Prostate gland (tissue), 2 donors: ENCODE data around the gene RPP14.

ENCODE experiments used
- CTCF ChIP-seq, 4 experiments: fragments of 200-600 bp in 2 of 4; fragments of 450-650 bp in 2 of 4; sonication (generic) in 2 of 4; IDR thresholded peaks; 1 replicate in 3 of 4; 2 replicates in 1 of 4; pipeline ENCODE4 v1.5.1; 2016 to 2019; ENCODE audit warnings: antibody characterized with exemption in 4 of 4, mild to moderate bottlenecking in 2 of 4, moderate library complexity in 2 of 4
- POLR2A ChIP-seq: fragments of 450-650 bp; IDR thresholded peaks from one replicate; pipeline ENCODE4 v1.6.1; 2016; ENCODE audit warnings: antibody characterized with exemption, mild to moderate bottlenecking
- POLR2AphosphoS5 ChIP-seq: sonication (generic); formaldehyde crosslinking; IDR thresholded peaks from one replicate; pipeline ENCODE4 v1.6.1; 2017; ENCODE audit warnings: antibody characterized with exemption

- no peak for TF ChIP-seq CTCF (IDR thresholded peaks at IDR 0.05)
- no peak for TF ChIP-seq POLR2A
- no peak for TF ChIP-seq POLR2AphosphoS5
These were observed 51.4 kb downstream of the RPP14 start for GRCh38 chr3:58357402-58357801.
